Right hindlimb (tissue), 1 donor: Measurements from ENCODE around the gene NME9.

Source experiments
- DNase-seq: peaks from one replicate; pipeline ENCODE4 v3.0.0-alpha.2; 2018

The NME9 gene

DNA sequence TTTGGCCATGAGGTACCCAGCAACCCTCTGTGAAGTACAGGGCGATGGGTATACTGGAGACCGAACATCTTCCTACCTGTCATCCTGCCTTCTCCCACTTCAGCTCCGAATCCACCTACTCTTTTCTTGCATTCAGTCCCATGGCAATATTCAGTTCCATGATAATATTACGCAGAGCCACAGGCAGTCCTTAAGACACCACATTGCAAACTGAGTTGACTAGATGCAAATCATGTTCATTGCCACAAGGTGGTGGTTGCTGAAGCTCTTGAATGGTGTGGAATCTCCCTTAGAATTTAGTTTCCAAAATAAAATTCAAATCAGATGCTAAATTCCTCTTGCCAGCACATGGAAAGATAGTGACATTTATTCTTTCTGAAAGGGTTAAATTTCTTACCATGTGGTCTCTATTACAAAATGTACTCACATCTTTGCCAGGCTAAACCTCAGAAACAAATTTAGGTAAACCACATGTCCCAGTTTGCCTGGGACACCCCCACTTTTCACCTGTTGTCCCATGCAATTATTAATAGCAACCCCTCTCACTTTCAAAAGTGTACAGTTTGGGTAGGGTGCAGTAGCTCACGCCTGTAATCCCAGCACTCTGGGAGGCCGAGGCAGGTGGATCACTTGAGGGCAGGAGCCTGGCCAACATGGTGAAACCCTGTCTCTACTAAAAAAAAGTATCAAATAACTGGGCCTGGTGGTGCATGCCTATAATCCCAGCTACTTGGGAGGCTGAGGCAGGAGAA, 1.7 kb upstream of the NME9 start:
- DNase-seq, result no peak

DNA sequence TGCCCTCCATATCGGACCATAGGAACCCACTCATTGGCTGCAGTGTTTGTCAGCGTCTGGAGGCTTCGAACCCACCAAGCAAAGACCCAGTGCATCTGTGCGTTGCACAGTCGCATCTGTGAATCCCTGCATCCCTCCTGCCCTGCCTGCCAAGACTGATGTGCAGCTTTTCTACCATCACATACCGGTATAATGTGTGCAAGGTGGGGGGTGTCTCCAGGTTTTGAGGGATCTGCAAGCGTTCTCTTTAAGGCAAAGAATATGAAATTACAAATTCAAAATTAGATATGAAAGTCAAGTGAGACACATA, 288 bp upstream of the NME9 start:
- DNase-seq, result no peak

DNA sequence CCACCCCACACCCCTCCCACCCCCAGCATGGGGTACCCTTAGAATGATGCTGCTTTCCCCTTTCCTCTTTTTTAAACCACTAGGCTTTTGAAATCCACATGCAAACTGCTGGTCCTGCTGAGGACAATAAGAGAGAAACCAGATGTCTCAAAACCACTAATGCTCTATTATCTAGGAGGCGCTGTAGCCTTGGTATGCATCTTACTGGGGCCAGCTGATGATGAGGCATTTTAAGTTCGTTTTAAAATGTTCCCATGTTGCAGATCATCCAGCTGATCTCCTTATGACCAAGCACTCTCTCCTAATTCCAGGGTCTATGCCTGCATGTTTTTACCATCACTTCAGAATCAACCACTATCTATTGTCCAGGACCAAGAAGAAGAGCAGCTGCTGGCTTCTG, 1.3 kb downstream of the NME9 start:
- DNase-seq, result no peak

DNA sequence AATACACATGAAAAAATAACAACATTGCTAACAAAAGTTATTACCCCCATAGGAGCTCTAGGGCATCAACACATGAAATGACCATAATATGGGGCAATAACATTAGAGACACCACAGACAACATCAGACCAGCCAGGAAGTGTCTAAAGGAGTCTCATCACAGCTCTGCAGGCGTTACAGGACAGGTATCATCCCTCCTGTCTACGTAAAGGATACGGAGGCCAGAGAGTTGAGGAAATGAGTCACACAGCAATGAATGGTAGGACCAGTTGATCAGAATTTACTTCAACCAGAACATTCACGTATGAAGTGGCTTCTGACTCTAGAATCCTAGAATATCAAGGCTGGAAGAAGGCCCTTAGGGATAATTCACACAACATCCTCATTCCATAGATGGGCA, 1.8 kb downstream of the NME9 start:
- DNase-seq, result no peak

DNA sequence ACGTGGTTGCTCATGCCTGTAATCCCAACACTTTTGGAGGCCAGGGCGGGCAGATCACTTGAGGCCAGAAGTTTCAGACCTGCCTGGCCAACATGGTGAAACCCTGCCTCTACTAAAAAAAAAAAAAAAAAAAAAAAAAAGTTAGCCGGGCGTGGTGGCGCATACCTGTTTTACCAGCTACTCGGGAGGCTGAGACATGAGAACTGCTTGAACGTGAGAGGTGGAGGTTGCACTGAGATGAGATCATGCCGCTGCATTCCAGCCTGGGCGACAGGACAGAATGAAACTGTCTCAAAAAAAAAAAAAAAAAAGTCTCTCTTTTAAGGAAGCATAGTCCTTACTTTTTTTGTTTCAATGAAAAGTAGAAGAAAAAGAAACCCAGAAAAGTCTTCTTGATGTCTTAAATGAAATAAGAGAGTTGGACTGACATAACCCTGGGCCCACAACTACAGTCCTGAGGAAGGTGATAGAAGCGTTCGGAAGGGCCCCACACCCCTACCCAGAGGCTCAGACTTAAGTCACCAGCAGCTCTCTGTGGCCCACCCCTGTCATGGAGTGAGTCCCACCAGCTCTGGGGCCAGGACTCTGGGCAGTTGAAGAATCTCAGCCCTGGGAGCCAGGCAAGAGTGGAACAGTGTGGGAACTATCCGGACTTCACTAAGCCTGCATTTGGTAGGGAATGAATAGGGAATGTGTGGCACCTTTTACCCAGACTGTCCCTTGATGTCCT, 2.6 kb downstream of the NME9 start:
- DNase-seq, result no peak

DNA sequence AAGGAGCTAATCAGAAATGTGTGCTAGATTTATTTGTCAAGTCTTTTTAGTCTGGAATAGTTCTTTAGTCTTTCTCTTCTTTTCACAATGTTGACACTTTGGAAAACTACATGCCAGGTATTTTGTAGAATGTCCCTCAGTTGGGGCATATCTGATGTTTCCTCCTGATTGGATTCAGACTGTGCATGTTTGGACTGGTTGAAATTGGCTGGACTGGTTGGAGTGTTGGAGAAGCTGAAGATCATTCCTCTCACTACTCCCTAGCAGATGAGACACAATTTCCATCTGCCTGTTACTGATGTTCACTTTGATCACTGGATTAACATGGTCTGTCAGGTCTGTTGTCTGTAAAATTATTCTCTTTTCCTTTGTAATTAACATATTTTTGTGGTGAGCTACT, 3.7 kb downstream of the NME9 start:
- DNase-seq, result no peak

DNA sequence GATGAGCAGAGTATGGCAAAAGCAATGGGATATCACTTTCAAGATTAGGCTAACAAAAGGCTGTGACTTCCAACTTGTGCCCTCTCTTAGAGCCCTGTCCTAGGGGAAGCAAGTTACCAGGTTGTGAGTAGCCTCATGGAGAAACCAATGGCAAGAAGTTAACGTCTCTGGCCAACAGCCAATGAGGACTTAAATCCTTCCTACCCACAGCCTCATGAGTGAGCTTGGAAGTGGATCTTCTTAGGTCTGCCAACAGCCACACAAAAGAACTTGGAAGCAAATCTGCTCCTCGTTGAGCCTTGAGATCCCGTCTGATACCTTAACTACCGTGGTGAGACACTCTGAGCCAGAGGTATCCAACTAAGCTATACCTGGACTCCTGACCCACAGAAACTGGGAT, 5.7 kb downstream of the NME9 start:
- DNase-seq, result no peak

DNA sequence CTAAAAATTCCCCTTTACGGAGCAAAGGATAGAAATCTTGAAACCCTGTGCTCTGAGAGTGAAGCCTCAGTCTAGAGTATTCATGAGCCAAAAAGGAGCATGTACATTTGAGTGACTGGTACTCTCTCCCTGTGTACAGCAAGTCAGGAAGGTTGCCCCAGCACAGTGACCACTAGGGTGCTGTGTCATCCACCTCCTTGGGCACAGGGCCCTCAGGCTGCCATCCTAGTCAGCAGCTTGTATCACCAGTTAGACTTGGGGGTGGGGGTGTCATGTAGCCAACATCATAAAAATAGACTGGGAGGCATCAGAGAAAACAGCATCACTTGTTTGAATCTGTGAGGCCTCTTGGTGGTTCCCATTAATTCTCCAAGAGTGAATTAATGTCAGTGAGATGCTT, 12.0 kb downstream of the NME9 start:
- no peak for DNase-seq

DNA sequence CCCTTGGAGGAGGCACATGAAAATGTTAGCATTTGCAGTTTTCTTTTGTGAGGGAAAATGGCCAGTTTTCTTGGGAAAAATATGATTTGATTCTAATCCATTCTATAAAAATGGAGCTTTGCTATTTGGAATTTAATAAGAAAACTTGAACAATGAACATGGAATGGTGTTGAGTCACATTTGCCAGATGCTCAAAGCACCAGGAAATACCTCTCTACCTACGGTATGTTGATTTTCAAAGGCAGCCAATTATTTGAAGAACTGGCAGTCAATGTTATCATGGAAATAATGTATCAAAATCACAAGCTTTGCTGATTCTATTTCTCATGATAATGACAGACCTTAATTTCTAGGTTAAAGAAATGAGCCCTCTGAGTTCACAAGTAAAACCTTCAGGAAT, 14.9 kb downstream of the NME9 start:
- DNase-seq, result no peak

DNA sequence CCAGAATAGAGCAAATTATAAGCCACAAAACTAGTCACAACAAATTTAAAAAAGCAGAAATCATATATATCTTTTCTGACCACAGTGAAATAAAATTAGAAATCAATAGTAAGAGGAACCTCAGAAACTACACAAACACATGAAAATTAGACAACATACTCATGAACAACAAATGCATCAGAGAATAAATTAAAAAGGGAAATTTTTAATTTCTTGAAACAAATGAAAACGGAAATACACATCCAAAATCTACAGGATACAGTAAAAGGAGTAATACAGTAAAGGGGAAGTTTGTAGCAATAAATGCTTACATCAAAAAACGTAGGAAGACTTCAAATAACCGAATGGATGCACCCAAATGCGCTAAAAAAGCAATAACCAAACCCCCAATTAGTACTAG, 19.2 kb downstream of the NME9 start:
- DNase-seq, result no peak

DNA sequence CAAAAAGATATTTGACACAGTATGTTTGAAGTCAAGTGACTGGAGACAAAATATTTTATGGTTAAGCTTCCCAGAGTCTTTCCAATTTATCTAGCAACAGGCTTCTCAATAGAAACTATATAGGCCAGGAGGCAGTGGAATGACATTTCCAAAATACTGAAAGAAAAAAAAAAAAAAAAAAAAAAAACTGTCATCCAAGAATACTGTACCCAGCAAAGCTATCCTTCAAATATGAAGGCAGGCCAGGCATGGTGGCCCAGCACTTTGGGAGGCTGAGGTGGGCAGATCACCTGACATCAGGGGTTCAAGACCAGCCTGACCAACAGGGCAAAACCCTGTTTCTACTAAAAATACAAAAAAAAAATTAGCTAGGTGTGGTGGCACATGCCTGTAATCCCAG, 20.9 kb downstream of the NME9 start:
- DNase-seq, result no peak

DNA sequence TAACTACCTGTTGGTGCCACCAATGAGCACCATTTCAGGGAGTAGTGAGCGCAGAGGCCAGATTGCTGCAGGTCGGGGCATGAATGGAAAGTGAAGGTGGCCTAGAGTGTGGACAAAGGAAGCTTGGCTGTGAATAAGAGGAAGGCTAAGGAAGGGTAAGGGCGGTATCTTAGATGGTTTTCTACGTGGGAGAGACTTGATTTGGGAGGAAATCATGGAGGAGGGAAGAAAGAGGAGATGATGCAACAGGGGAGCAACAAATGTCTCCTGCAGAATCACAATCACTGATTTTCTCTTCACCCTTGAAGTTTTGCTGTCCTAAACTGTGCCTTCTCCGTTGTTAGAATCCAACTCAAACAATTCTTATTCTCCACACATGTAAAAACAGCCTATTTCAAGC, 21.8 kb downstream of the NME9 start:
- no peak for DNase-seq

DNA sequence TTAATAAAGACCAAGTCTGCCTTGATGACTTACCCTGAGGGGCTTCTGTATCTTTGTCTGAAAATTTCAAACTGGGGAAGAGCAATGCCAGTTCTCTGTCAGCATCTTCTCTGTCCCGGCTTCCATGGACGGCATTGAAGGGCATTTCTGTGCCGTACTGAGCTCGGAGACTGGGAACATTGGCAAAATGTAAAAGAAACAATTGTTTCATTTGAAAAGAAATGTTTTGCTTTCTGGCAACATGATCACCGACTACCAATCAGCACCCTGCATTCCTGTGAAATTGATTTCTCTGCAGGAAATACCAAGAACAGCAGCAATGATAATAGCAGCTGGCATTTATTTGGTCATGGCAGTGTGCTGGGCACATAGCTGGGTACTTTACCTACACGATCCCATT, 26.2 kb downstream of the NME9 start:
- no peak for DNase-seq

DNA sequence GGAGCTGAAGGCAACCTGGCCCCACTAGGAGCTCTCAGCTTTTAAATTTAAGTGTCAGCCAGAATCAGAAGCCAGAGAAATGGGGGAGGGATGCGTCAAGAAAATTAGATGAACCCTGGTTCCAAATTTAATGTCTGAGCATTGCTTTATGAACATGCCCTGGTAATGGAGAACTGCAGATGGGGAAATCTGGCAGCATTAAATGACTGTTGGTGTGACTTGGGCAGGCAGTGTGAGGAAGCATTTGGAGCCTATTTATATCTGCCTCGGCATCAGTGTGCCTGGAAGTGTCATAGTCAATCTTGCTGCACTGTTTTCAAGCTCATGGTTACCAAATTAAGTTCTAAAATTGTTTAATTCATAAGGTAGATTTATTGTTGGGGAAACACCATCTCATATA, 29.0 kb downstream of the NME9 start:
- no peak for DNase-seq

DNA sequence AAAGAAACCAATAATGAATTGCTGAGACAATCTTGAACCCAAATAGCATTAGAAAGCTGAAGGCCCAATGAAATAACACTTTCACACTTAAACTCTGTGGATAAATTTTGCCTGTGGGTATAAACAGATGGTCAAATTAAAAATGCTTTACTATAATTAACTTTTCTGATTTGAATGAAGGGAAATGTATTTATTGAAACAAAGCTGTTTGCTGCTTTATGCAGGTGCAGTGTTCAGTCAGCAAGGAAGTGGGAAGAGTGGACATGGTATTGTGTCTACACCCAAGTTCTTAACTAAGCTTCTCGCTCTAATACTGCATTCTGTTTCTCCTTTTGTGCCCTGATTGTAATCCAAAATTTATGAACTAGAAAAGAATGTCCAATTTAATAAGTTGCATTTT, 31.8 kb downstream of the NME9 start:
- no peak for DNase-seq

DNA sequence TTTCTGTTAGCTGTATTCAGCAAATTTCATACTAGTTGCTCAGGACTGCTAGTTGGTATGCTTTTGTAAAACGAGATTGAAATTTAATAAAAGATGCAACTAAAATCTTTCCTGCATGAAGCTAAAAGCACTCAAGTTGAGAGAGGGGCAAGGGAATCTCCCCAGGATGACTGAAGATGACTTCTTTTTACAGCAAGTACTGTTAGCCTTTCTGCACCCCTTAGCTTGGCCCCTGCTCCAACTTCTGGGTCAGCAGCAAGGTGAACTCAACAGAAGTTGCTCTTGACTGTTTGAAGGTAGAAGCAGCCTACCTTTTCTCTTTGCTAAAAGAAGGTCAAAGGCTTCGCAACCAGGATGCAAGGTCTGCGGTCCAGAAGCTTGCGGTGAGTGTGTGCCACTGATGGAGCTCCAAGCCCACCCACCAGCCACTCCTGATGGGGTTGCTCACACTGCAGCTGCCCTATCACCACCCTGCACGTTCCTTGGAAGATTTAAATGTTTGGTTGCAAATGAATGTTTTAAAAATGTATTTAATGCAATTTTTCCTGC, 32.5 kb downstream of the NME9 start:
- DNase-seq, result no peak

DNA sequence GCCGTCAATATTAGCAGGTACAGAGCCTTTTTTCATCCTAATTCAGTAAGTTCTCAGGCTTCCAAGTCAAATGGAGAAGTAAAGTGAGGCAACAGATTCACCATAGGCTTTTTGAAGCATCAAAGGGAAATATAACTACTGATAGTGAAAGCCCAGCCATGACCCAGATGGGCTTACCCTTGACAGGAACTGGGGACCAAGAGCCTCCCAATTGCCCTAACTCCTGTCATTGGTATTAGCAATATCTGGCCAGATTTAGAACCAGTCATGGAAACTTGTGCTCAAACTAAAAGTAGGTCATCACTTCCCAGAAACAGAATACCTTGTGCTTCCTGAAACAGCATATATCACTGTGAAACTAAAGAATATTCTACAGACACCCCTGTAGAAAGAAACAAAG, 33.0 kb downstream of the NME9 start:
- no peak for DNase-seq

DNA sequence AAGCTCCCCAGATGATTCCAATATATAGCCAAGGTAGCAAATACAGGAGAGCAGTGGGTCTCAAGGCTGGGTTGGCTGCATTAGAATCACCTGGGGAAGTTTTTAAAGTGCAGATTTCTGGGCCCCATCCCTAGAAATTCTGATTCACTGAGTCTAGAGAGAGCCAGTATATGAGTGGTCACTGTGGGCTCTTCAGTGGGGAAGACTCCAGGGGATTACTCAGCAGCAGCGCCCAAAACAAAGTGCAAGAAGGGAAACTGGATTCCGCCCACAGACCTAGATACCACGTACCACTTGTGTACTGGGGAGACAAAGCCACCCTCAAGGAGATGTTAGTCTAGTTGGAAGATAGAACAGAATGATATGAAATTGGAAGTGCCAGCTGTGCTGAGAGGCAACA, 40.0 kb downstream of the NME9 start:
- DNase-seq, result no peak

DNA sequence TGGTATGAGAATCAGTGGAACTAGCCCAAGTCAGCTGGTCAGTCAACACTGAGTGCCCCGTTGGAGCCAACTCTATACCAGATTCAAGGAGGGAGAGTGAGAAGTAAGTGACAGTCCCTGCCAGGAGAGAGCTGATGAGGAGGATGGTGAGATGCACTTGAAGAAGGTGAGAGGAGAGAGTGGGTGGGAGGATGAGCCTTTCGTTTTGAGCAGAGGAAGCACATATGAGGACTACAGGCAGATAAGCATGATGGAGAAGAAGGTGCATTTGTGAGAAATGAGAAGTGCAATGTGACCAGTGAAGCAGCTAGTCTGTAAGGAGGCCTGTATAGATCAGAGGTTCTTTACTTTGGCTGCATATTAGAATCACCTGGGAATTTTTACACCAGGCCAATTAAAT, 40.4 kb downstream of the NME9 start:
- DNase-seq, result no peak

DNA sequence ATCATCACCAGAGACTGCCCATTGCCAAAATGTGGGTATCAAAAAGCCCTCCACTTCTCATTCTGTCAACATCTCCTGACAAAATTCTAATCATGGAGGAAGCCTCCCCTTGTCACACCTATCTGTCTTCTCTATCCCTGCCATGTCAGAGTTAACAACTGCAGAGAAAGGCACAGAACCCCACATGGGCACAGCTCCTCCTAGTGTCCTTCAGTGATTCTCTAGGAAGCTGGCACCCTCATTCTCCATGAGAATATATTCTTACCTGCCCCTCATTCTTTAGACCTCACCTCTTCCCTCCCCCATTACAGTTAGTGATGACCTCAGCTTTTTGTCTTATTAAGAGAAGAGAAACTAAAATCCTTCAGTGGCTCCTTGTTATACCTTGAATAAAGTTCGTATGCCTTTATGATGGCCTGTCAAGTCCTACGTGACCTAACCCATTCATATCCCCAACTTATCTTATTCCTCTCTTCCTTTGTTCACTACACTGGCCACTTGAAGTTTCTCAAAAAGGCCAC, 44.6 kb downstream of the NME9 start:
- DNase-seq, result no peak

DNA sequence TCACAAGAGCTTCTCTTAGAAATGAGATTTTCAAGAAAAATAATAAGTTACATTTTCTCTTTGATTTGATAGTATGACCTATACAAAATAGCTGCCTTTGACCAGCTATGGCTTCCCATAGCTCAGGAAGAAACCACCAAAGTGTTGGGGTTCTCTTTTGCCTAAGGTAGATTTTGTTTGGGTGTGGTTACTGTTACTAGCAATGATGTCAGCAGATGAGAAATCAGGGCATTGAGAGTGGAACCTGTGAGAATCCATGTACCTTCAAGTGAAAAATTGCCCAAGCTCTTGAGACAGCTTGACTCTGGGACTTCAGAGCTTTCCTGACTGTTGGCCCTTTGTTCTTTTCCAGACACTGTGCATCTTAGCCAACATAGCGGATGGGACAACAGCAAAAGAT, 45.6 kb downstream of the NME9 start:
- DNase-seq, result no peak

DNA sequence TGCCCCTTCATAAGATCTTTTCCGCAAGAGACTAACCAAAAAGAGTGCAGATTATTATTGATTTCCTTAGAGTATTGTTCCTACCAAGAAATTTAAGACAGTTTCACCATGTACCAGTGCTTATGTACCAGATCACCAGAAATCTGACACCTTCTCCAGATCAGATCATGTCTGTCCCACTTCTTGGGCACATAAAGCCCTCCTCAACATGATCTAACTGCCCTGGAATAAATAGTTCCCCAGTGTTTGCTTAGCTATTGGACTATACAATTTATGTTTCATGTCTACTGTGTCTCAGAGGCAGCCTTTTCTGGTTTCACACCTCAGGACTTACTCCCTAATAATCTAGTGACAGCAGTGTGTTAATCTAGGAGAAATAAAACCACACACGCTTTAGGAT, 46.8 kb downstream of the NME9 start:
- no peak for DNase-seq

DNA sequence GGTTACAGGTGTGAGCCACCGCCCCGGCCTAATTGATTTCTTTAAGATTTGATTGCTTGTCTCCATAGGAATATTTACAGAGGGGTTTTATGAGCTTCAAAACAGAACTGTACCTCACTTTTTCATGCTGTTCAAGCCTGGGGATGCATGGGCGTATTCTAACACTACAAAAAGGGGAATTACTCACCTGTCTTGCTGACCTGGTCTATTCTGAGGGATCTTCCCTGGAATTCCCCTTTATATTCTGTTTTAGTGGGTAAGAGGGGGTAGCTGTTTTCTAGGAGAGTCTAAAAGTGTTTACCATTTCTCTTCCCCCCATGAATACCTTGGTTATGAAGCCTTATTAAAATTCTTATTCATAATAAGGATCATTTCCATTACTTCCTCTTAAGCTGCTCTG, 48.1 kb downstream of the NME9 start:
- DNase-seq, result no peak

DNA sequence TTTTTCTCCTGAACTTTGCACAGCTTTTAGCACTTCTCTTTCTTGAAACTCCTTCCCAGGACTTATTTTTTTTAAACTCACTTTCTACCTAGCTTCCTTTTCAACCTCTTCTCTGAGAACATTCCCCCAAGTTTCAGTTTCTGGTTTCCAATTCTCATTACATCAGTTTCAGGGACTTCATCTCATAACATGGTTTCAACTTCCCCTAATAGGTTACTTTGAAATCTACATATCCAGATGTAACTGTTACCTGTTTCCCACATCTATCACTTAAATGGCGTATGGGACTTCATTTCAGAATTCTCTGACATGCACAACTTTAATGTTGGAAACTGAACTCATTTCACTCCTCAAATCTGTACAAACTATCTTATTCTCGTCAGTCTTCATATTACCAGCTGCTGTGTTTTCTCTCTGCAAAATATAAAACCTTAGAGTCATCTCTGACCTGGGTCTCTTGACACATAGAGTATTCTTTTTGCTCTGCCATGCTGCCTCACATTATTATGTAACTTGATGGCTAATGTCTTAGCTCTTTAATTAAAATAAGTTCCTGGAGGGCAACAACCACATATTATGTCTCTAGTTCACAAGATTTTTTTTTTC, 58.4 kb downstream of the NME9 start:
- no peak for DNase-seq
